Colonic mucosa (tissue), 4 donors: ENCODE measurements around the gene CD276. TPM values are rescaled to one million over a fixed set of nuclear protein-coding genes. Genes with fewer than 3 reads are reported as not detected.
A peak's percentile ranks its signal among the peaks of the same experiment; 100 is the strongest.
"Not testable (repeated sequence)": the region's sequence is repeated elsewhere in the genome, so short reads cannot be mapped to it uniquely, and the experiment has no call there.

Experiments
- DNase-seq: peaks from one replicate; pipeline ENCODE4 v3.0.0-alpha.2; 2020
- H3K27ac ChIP-seq: fragments of 200-600 bp; one replicate; pipeline ENCODE4 v1.8.0; 2021
- H3K27me3 ChIP-seq: fragments of 200-600 bp; one replicate; pipeline ENCODE4 v1.8.0; 2021
- H3K36me3 ChIP-seq: fragments of 200-600 bp; one replicate; pipeline ENCODE4 v1.8.0; 2021
- H3K4me1 ChIP-seq: fragments of 200-600 bp; one replicate; pipeline ENCODE4 v1.8.0; 2021; ENCODE audit warnings: mild to moderate bottlenecking
- H3K4me3 ChIP-seq: fragments of 200-600 bp; one replicate; pipeline ENCODE4 v1.8.0; 2021
- H3K9ac ChIP-seq, 2 donors: one replicate each; pipeline ENCODE4 v1.7.0; 2013; ENCODE audit warnings: control low read depth in 2 of 2, low read depth in 2 of 2, low read length in 2 of 2
- H3K9me3 ChIP-seq: fragments of 200-600 bp; one replicate; pipeline ENCODE4 v1.8.0; 2021
- CTCF ChIP-seq: fragments of 200-600 bp; IDR thresholded peaks from one replicate; pipeline ENCODE4 v1.8.0; 2022; ENCODE audit warnings: antibody characterized with exemption, mild to moderate bottlenecking
- intact Hi-C: fragments of 100-400 bp; cut with DNase I; formaldehyde crosslinking; loops from one replicate; pipeline ENCODE4 v1.14.1; 2022
- total RNA-seq, 2 donors: library from RNA; stranded (reverse); fragmentation: NEBNext Ultra II Directional in 1 of 2; extraction: Animal tissue kit (Norgen Biotek cat#: 25700) in 1 of 2; gene quantifications; one replicate each; pipeline ENCODE4 v1.2.1, GENCODE V29; 2021
- donor health status: healthy.
- donor health status: DM: no; HTN: no; CAD: no.
- donor health status: DM: no; HTN: no; CAD: no.

CD276 gene
- 10 to 100 TPM; 45.2 to 49.9 TPM for total RNA-seq

GRCh38 chr15:73683777-73684580, at the start of gene CD276:
Gene CD276 (plus strand): TSS chr15:73684383. CDS start chr15:73699640, 15,257 bp downstream.
- Histone ChIP-seq H3K4me1 (no peaks in the 10 kb centered on the region), H3K27me3 (no peaks in the 10 kb centered on the region), H3K36me3 (no peaks in the 10 kb centered on the region), H3K9ac (peak within 1 kb of the TSS; percentile 69 to 73), H3K4me3 (peak within 1 kb of the TSS; percentile 85), H3K9me3 (no peaks in the 10 kb centered on the region), H3K27ac (peak within 1 kb of the TSS; percentile 70)
- DNase-seq, result peak; percentile 82
- intact Hi-C loops, result no loop called here
- TF ChIP-seq CTCF, result no peak

GRCh38 chr15:73637527-73637926, 46.7 kb upstream of the CD276 start:
- no peak overlapping the region for H3K4me3 ChIP-seq

GRCh38 chr15:73639464-73639863, 44.7 kb upstream of the CD276 start:
- not testable (repeated sequence) for H3K27ac ChIP-seq, H3K4me3 ChIP-seq, H3K9ac ChIP-seq, H3K36me3 ChIP-seq, H3K4me1 ChIP-seq, H3K27me3 ChIP-seq, H3K9me3 ChIP-seq, DNase-seq
- intact Hi-C loops, result loop anchor here (5.0 kb wide), 1 partner anchor 72 kb away; no protein-coding TSS in a partner anchor

More at GRCh38 chr15:73637527-73637926, 46.7 kb upstream of the CD276 start:
- Histone ChIP-seq H3K27me3 (no peaks in the 10 kb centered on the region), H3K27ac (no peak overlapping the region), H3K9ac (no peak overlapping the region), H3K36me3 (no peaks in the 10 kb centered on the region), H3K9me3 (no peaks in the 10 kb centered on the region), H3K4me1 (peaks cover 4% of the 10 kb centered on the region)
- no peak for DNase-seq
- TF ChIP-seq CTCF, result no peak
- intact Hi-C loops, result loop anchor here (2.0 to 5.0 kb wide), 2 partner anchors 63 to 70 kb away; no protein-coding TSS in a partner anchor

- Histone ChIP-seq H3K9me3 (no peaks in the 10 kb centered on the region), H3K36me3 (no peaks in the 10 kb centered on the region), H3K9ac (no peak overlapping the region), H3K27me3 (no peaks in the 10 kb centered on the region), H3K4me3 (no peak overlapping the region), H3K4me1 (no peaks in the 10 kb centered on the region), H3K27ac (no peak overlapping the region)
- no peak for TF ChIP-seq CTCF
- intact Hi-C loops, result no loop called here
- DNase-seq, result no peak
These were observed 36.7 kb upstream of the CD276 start for GRCh38 chr15:73647259-73648013.

- intact Hi-C loops, result no loop called here
- DNase-seq, result no peak
- Histone ChIP-seq H3K27ac (no peak overlapping the region), H3K27me3 (no peaks in the 10 kb centered on the region), H3K9ac (no peak overlapping the region), H3K9me3 (no peaks in the 10 kb centered on the region), H3K4me3 (no peak overlapping the region), H3K4me1 (no peaks in the 10 kb centered on the region), H3K36me3 (no peaks in the 10 kb centered on the region)
- no peak for TF ChIP-seq CTCF
These were observed 36.2 kb upstream of the CD276 start for GRCh38 chr15:73648014-73648295.
